ES-I3 (cell line): Measurements from ENCODE around the gene ZSCAN4.

ENCODE experiments used
- H3K36me3 ChIP-seq: 2 replicates; pipeline ENCODE4 v1.6.1; 2013; ENCODE audit warnings: mild to moderate bottlenecking, low read length, control low read depth, moderate library complexity; ENCODE audit not compliant: insufficient read depth
- H3K4me1 ChIP-seq: 2 replicates; pipeline ENCODE4 v1.6.1; 2013; ENCODE audit warnings: mild to moderate bottlenecking, control low read depth, low read length; ENCODE audit not compliant: insufficient read depth
- H3K9ac ChIP-seq: 2 replicates; pipeline ENCODE4 v1.6.1; 2013; ENCODE audit warnings: low read depth, mild to moderate bottlenecking, low read length, moderate library complexity
- H3K9me3 ChIP-seq: 2 replicates; pipeline ENCODE4 v1.6.1; 2013; ENCODE audit warnings: mild to moderate bottlenecking, low read length, moderate library complexity; ENCODE audit not compliant: control insufficient read depth, insufficient read depth

ZSCAN4 gene

GRCh38 chr19:57668635-57669034 is at the start of gene ZSCAN4:
Gene ZSCAN4 (plus strand): TSS chr19:57668935. CDS start chr19:57676146, 7,211 bp downstream.
- no peak within 1 kb of the TSS for H3K9ac ChIP-seq
- no peaks in the 10 kb centered on the region for H3K36me3 ChIP-seq
- no peaks in the 10 kb centered on the region for H3K9me3 ChIP-seq
- peaks cover 3% of the 10 kb centered on the region; the same call in 1 of the 2 replicates for H3K4me1 ChIP-seq

DNA sequence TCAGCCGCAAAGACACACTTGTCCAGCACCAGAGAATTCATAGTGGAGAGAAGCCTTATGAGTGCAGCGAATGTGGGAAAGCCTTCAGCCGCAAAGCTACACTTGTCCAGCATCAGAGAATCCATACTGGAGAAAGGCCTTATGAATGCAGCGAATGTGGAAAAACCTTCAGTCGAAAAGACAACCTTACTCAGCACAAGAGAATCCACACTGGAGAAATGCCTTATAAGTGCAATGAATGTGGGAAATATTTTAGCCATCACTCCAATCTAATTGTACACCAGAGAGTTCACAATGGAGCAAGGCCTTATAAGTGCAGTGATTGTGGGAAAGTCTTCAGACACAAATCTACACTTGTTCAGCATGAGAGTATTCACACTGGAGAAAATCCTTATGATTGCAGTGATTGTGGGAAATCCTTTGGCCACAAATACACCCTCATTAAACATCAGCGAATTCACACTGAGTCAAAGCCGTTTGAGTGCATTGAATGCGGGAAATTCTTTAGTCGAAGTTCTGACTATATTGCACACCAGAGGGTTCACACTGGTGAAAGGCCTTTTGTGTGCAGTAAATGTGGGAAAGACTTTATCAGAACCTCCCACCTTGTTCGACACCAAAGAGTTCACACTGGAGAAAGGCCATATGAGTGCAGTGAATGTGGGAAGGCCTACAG is 47.9 kb upstream of the ZSCAN4 start:
- H3K4me1 ChIP-seq = no peaks in the 10 kb centered on the region
- peaks cover 69% of the 10 kb centered on the region for H3K9me3 ChIP-seq
- H3K9ac ChIP-seq = no peak overlapping the region
- peaks cover 77% of the 10 kb centered on the region for H3K36me3 ChIP-seq

DNA sequence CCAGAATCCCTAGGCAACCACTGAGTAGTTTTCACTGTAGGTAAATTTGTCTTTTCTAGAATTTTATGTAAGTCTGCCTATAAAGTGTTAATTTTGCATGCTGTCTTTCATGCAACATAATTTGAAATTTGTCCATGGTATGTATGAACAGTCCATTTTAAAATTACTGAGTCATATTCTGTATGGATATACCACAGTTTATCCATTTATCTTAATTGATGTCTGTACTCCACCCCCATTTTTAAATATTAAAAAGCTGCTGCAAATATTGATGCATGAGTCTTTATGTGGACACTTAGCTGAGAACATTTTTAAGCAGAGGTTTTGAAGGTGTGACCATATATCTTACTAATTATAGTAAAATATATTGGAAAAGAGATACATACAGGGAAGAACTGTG is 45.6 kb upstream of the ZSCAN4 start:
- Histone ChIP-seq H3K4me1 (no peaks in the 10 kb centered on the region), H3K9ac (no peak overlapping the region), H3K9me3 (peaks cover 47% of the 10 kb centered on the region), H3K36me3 (peaks cover 55% of the 10 kb centered on the region)

GRCh38 chr19:57632987-57633831 is 35.5 kb upstream of the ZSCAN4 start, which contains the start of gene ZNF211:
Gene ZNF211 (plus strand): TSS chr19:57633168. CDS start chr19:57633347, 179 bp downstream.
- H3K4me1 ChIP-seq = no peaks in the 10 kb centered on the region
- H3K36me3 ChIP-seq = peaks cover 7% of the 10 kb centered on the region; the same call in 1 of the 2 replicates
- H3K9me3 ChIP-seq = peaks cover 2% of the 10 kb centered on the region; the same call in 1 of the 2 replicates
- H3K9ac ChIP-seq = peak within 1 kb of the TSS; percentile 98

DNA sequence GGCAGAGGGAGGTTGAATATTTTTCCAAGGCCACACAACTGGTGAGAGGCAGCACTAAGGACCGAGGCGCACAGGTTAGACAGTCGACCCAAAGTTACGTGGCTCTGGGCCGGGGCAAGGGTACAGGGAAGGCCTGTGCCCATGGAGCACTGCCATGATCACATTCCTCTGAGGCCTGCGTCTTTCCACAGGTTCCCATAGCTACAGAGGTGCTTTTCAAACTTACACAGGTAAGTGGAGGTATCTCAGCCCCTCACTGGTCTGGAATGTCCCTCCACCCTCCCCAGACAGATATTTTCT is 35.0 kb upstream of the ZSCAN4 start:
- Histone ChIP-seq H3K9ac (peak overlapping the region; percentile 98), H3K36me3 (peaks cover 7% of the 10 kb centered on the region; the same call in 1 of the 2 replicates), H3K9me3 (peaks cover 2% of the 10 kb centered on the region; the same call in 1 of the 2 replicates), H3K4me1 (no peaks in the 10 kb centered on the region)

DNA sequence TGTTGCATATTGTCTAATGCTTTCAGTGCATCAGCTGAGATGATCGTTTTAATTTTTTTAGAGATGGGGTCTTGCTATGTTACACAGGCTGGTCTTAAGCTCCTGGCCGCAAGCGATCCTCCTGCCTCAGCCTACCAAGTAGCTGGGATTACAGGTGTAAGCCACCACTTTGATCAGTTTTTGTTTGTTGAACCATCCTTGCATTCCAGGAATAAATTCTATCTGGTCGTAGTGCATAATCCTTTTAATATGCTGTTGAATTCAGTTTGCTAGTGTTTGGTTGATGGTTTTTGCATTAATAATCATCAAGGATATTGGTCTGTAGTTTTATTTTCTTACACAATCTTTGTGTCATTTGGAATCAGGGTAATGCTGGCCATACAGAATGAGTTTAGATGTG is 31.4 kb upstream of the ZSCAN4 start:
- H3K4me1 ChIP-seq = no peaks in the 10 kb centered on the region
- peaks cover 17% of the 10 kb centered on the region for H3K9me3 ChIP-seq
- no peak overlapping the region for H3K9ac ChIP-seq
- H3K36me3 ChIP-seq = peaks cover 33% of the 10 kb centered on the region

DNA sequence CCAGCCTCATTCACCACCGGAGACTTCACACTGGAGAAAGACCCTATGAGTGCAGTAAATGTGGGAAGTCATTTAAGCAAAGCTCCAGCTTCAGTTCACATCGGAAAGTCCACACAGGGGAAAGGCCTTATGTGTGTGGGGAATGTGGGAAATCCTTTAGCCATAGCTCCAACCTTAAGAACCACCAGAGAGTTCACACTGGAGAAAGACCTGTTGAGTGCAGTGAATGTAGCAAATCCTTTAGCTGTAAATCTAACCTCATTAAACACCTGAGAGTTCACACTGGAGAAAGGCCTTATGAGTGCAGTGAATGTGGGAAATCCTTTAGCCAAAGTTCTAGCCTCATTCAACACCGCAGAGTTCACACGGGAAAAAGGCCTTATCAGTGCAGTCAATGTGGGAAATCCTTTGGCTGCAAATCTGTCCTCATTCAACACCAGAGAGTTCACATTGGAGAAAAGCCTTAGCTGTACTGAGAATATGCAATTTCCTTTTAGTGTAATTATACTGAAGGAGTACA is 27.0 kb upstream of the ZSCAN4 start:
- Histone ChIP-seq H3K4me1 (no peaks in the 10 kb centered on the region), H3K9me3 (peaks cover 15% of the 10 kb centered on the region), H3K9ac (no peak overlapping the region), H3K36me3 (peaks cover 26% of the 10 kb centered on the region)

DNA sequence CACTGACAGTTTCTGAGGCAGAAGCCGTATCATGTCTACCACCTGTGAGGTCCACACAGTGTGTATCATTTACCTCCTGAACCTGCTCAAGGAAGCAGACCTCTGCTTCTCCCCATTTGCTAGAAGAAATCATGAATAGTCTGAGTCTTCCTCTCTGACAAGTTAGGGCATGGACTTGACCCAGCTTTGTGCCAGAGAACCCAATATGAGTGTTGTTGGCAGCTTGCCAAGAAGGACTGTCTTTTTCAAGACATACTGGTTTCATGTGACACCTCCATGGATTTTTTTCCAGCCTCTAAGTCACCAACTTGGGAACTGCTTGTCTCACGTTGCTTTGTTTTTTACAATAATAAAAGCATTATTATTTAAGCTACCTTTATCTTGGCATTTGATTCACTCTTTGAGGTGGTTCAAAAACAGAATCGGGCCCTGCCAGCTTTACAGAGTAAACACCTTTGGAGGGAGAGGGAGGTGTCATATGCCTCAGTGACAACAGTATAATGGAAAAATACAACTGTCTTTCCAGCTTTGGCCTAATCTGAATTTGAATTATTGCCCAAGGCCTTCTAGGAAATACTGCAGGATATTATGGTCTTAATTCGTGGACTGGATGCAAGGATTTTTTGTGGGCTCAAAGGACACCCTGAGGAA is 26.2 kb upstream of the ZSCAN4 start:
- no peaks in the 10 kb centered on the region for H3K4me1 ChIP-seq
- peaks cover 26% of the 10 kb centered on the region for H3K36me3 ChIP-seq
- peaks cover 15% of the 10 kb centered on the region for H3K9me3 ChIP-seq
- no peak overlapping the region for H3K9ac ChIP-seq

DNA sequence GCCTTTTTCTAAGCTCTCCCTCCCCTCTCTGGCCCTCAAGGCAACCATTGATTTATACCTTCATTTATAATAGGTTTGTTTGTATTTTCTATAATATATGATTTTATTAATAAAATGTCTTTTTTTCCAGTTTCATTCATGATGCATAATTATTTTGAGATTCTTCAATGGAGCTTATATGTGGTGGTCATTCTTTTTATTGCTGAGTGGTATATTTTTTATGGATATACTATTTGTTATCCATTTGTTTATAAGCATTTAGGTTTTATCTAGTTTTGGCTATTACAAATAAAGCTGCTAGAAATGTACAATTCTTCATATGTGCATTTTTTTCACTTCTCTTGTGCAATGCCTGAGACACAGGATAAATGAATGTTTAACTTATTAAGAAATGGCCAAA is 25.0 kb upstream of the ZSCAN4 start:
- peaks cover 26% of the 10 kb centered on the region for H3K36me3 ChIP-seq
- H3K4me1 ChIP-seq = no peaks in the 10 kb centered on the region
- H3K9me3 ChIP-seq = peaks cover 15% of the 10 kb centered on the region
- H3K9ac ChIP-seq = no peak overlapping the region

- no peaks in the 10 kb centered on the region for H3K36me3 ChIP-seq
- no peaks in the 10 kb centered on the region for H3K4me1 ChIP-seq
- no peaks in the 10 kb centered on the region; the same call in 1 of the 2 replicates for H3K9me3 ChIP-seq
- no peak overlapping the region for H3K9ac ChIP-seq
Measured at GRCh38 chr19:57648331-57649003, 20.3 kb upstream of the ZSCAN4 start.

DNA sequence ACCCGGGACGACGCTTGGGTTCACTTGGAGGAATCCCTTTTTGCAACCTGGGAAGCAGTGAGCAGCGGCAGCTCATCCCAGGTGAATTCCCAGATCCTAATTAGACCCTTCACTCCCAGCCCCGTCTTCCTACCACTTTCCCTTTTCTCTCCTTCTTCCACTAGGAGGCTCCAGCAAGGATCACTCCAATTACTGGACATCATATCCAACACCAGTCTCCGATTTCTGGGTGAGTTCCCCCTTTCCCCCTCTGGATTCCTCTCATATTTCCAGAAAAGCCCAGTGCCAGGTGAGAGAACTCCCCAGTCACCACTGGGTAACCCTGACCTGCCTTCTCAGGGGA is 17.1 kb upstream of the ZSCAN4 start:
- H3K36me3 ChIP-seq = no peaks in the 10 kb centered on the region
- no peak overlapping the region for H3K9ac ChIP-seq
- no peaks in the 10 kb centered on the region for H3K4me1 ChIP-seq
- no peaks in the 10 kb centered on the region; the same call in 1 of the 2 replicates for H3K9me3 ChIP-seq

GRCh38 chr19:57653689-57654088 is 15.0 kb upstream of the ZSCAN4 start:
- Histone ChIP-seq H3K9ac (no peak overlapping the region), H3K9me3 (no peaks in the 10 kb centered on the region), H3K4me1 (no peaks in the 10 kb centered on the region)

GRCh38 chr19:57655443-57655842 is 13.3 kb upstream of the ZSCAN4 start:
- no peaks in the 10 kb centered on the region for H3K4me1 ChIP-seq
- no peaks in the 10 kb centered on the region for H3K36me3 ChIP-seq
- H3K9ac ChIP-seq = no peak overlapping the region
- H3K9me3 ChIP-seq = no peaks in the 10 kb centered on the region

More at GRCh38 chr19:57653689-57654088, 15.0 kb upstream of the ZSCAN4 start:
- no peaks in the 10 kb centered on the region for H3K36me3 ChIP-seq

- no peaks in the 10 kb centered on the region for H3K9me3 ChIP-seq
- H3K9ac ChIP-seq = no peak overlapping the region
- no peaks in the 10 kb centered on the region for H3K4me1 ChIP-seq
- no peaks in the 10 kb centered on the region for H3K36me3 ChIP-seq
Measured at GRCh38 chr19:57656346-57656745, 12.4 kb upstream of the ZSCAN4 start.
